Glutamatergic neuron (in vitro differentiated cells): Measurements from ENCODE around the gene FIBCD1. TPM values are rescaled to one million over a fixed set of nuclear protein-coding genes. Genes with fewer than 3 reads are reported as not detected.

ENCODE experiments used
- DNase-seq: peaks from one replicate; pipeline ENCODE4 v3.0.0; 2022
- H3K27ac Mint-ChIP-seq: one replicate; pipeline ENCODE4 v1.8.0; 2020; ENCODE audit warnings: mild to moderate bottlenecking, mixed read lengths, inconsistent platforms; ENCODE audit not compliant: unreplicated experiment
- H3K27me3 Mint-ChIP-seq: one replicate; pipeline ENCODE4 v1.8.0; 2020; ENCODE audit warnings: mild to moderate bottlenecking, moderate library complexity, mixed read lengths, inconsistent platforms; ENCODE audit not compliant: unreplicated experiment
- H3K36me3 Mint-ChIP-seq: one replicate; pipeline ENCODE4 v1.8.0; 2020; ENCODE audit warnings: mild to moderate bottlenecking, mixed read lengths, inconsistent platforms; ENCODE audit not compliant: unreplicated experiment
- H3K4me1 Mint-ChIP-seq: one replicate; pipeline ENCODE4 v1.8.0; 2020; ENCODE audit warnings: mild to moderate bottlenecking, low read depth, mixed read lengths, inconsistent platforms; ENCODE audit not compliant: unreplicated experiment
- H3K4me3 Mint-ChIP-seq: one replicate; pipeline ENCODE4 v1.8.0; 2020; ENCODE audit warnings: mild to moderate bottlenecking, mixed read lengths, inconsistent platforms; ENCODE audit not compliant: unreplicated experiment
- H3K9me3 Mint-ChIP-seq: one replicate; pipeline ENCODE4 v1.8.0; 2020; ENCODE audit warnings: mild to moderate bottlenecking, moderate library complexity, mixed read lengths, inconsistent platforms; ENCODE audit not compliant: unreplicated experiment
- CTCF ChIP-seq: fragments of 200-600 bp; sonication (generic); IDR thresholded peaks from one replicate; pipeline ENCODE4 v1.5.0; 2021; ENCODE audit not compliant: partially characterized antibody, unreplicated experiment
- total RNA-seq: library from RNA; stranded (reverse); fragmentation: NEBNext Ultra II Directional; extraction: Animal tissue kit (Norgen Biotek cat#: 25700); gene quantifications from one replicate; pipeline ENCODE4 v1.2.1, GENCODE V29; 2021; ENCODE audit not compliant: unreplicated experiment

Gene FIBCD1
- total RNA-seq, 1 donor from 2014 or later: not detected

GRCh38 chr9:130970052-130970451, 31.0 kb upstream of the FIBCD1 start:
- H3K27me3 Mint-ChIP-seq: peaks cover 7% of the 10 kb centered on the region
- TF ChIP-seq CTCF: no peak
- H3K36me3 Mint-ChIP-seq: no peaks in the 10 kb centered on the region
- H3K9me3 Mint-ChIP-seq: peaks cover 2% of the 10 kb centered on the region
- no peak overlapping the region for H3K27ac Mint-ChIP-seq
- no peak overlapping the region for H3K4me3 Mint-ChIP-seq
- peaks cover 8% of the 10 kb centered on the region for H3K4me1 Mint-ChIP-seq
- no peak for DNase-seq

- H3K36me3 Mint-ChIP-seq: no peaks in the 10 kb centered on the region
- peaks cover 6% of the 10 kb centered on the region for H3K27me3 Mint-ChIP-seq
- DNase-seq: no peak
- TF ChIP-seq CTCF: no peak
- no peak overlapping the region for H3K4me3 Mint-ChIP-seq
- H3K27ac Mint-ChIP-seq: no peak overlapping the region
- no peaks in the 10 kb centered on the region for H3K4me1 Mint-ChIP-seq
- no peaks in the 10 kb centered on the region for H3K9me3 Mint-ChIP-seq
Observed at GRCh38 chr9:130965680-130966079, 26.6 kb upstream of the FIBCD1 start.

- DNase-seq: no peak
- no peaks in the 10 kb centered on the region for H3K4me1 Mint-ChIP-seq
- peaks cover under 1% of the 10 kb centered on the region for H3K9me3 Mint-ChIP-seq
- no peak overlapping the region for H3K4me3 Mint-ChIP-seq
- peaks cover 6% of the 10 kb centered on the region for H3K27me3 Mint-ChIP-seq
- no peak overlapping the region for H3K27ac Mint-ChIP-seq
- no peaks in the 10 kb centered on the region for H3K36me3 Mint-ChIP-seq
- TF ChIP-seq CTCF: no peak
Observed at GRCh38 chr9:130963916-130964315, 24.9 kb upstream of the FIBCD1 start.

GRCh38 chr9:130963337-130963908, 24.4 kb upstream of the FIBCD1 start:
- Mint-ChIP-seq H3K4me3 (no peak overlapping the region), H3K27me3 (peaks cover 6% of the 10 kb centered on the region), H3K4me1 (no peaks in the 10 kb centered on the region), H3K36me3 (no peaks in the 10 kb centered on the region), H3K27ac (no peak overlapping the region), H3K9me3 (peaks cover 2% of the 10 kb centered on the region)
- TF ChIP-seq CTCF: no peak
- DNase-seq: no peak

GRCh38 chr9:130962418-130963316, 23.6 kb upstream of the FIBCD1 start:
- Mint-ChIP-seq H3K9me3 (peaks cover 2% of the 10 kb centered on the region), H3K27ac (no peak overlapping the region), H3K36me3 (no peaks in the 10 kb centered on the region), H3K27me3 (peaks cover 6% of the 10 kb centered on the region), H3K4me1 (no peaks in the 10 kb centered on the region), H3K4me3 (no peak overlapping the region)
- no peak for DNase-seq
- no peak for TF ChIP-seq CTCF
